ENCODE results near the gene SPINK14. TPM values are rescaled to one million over a fixed set of nuclear protein-coding genes. Genes with fewer than 3 reads are reported as not detected.

The SPINK14 gene
- total RNA-seq, 1 experiment from 2014 or later: not detected

GRCh38 chr5:148179234-148179824 is 11.0 kb downstream of the SPINK14 start:
- no peaks in the 10 kb centered on the region for H3K36me3 ChIP-seq (ENCODE audit: insufficient read depth, low read length, poor library complexity, severe bottlenecking)
- peak; percentile 69 for TF ChIP-seq CTCF (conservative IDR thresholded peaks at IDR 0.05; ENCODE audit: low read depth, low read length)
- TF ChIP-seq EZH2 (IDR thresholded peaks at IDR 0.05; ENCODE audit: borderline replicate concordance, low read depth, low read length, poor library complexity, severe bottlenecking): no peak
- H3K9me3 ChIP-seq (ENCODE audit: low read depth, low read length, poor library complexity, severe bottlenecking): no peaks in the 10 kb centered on the region
- peak; percentile 58 for DNase-seq (ENCODE audit: low spot score)
- no TSS peak for BruUV-seq (replicated peaks)
- intact Hi-C loops (cut with micrococcal nuclease; ENCODE audit: unreplicated experiment): loop anchor here (1.0 to 10.0 kb wide), 5 partner anchors 195 to 935 kb away; no protein-coding TSS in a partner anchor
- no peak overlapping the region for H3K4me3 ChIP-seq (ENCODE audit: low read depth, low read length, poor library complexity, severe bottlenecking)
- no peaks in the 10 kb centered on the region for H3K4me1 ChIP-seq (ENCODE audit: insufficient read depth, low read length, poor library complexity, severe bottlenecking)
- H3K27ac ChIP-seq (ENCODE audit: low read depth, low read length, poor library complexity, severe bottlenecking): no peak overlapping the region
- ChIA-PET POLR2A (ENCODE audit: low non-redundant PET) (no interaction called here), CTCF (interaction anchor here (1.4 kb wide), 1 partner anchor 552 kb away, joined by 7 read pairs; no protein-coding TSS in a partner anchor)
- peaks cover 32% of the 10 kb centered on the region for H3K27me3 ChIP-seq (replicated peaks; ENCODE audit: insufficient read depth, low read depth, low read length, poor library complexity)

GRCh38 chr5:148186248-148187003 is 18.1 kb downstream of the SPINK14 start:
- TF ChIP-seq CTCF (conservative IDR thresholded peaks at IDR 0.05; ENCODE audit: low read depth, low read length) (no peak), EZH2 (IDR thresholded peaks at IDR 0.05; ENCODE audit: borderline replicate concordance, low read depth, low read length, poor library complexity, severe bottlenecking) (no peak)
- intact Hi-C loops (cut with micrococcal nuclease; ENCODE audit: unreplicated experiment): no loop called here
- H3K27ac ChIP-seq (ENCODE audit: low read depth, low read length, poor library complexity, severe bottlenecking): no peak overlapping the region

GRCh38 chr5:148191010-148191409 is 22.7 kb downstream of the SPINK14 start:
- DNase-seq (ENCODE audit: low spot score): no peak

More at GRCh38 chr5:148186248-148187003, 18.1 kb downstream of the SPINK14 start:
- ChIA-PET POLR2A (ENCODE audit: low non-redundant PET) (no interaction called here), CTCF (no interaction called here)
- Histone ChIP-seq H3K4me1 (ENCODE audit: insufficient read depth, low read length, poor library complexity, severe bottlenecking) (no peaks in the 10 kb centered on the region), H3K36me3 (ENCODE audit: insufficient read depth, low read length, poor library complexity, severe bottlenecking) (no peaks in the 10 kb centered on the region), H3K27me3 (replicated peaks; ENCODE audit: insufficient read depth, low read depth, low read length, poor library complexity) (peaks cover 72% of the 10 kb centered on the region), H3K9me3 (ENCODE audit: low read depth, low read length, poor library complexity, severe bottlenecking) (no peaks in the 10 kb centered on the region), H3K4me3 (ENCODE audit: low read depth, low read length, poor library complexity, severe bottlenecking) (no peak overlapping the region)
- DNase-seq (ENCODE audit: low spot score): no peak
- BruUV-seq (replicated peaks): no TSS peak

More at GRCh38 chr5:148191010-148191409, 22.7 kb downstream of the SPINK14 start:
- H3K9me3 ChIP-seq (ENCODE audit: low read depth, low read length, poor library complexity, severe bottlenecking): no peaks in the 10 kb centered on the region
- no peak overlapping the region for H3K4me3 ChIP-seq (ENCODE audit: low read depth, low read length, poor library complexity, severe bottlenecking)
- ChIA-PET POLR2A (ENCODE audit: low non-redundant PET) (no interaction called here), CTCF (no interaction called here)
- TF ChIP-seq CTCF (conservative IDR thresholded peaks at IDR 0.05; ENCODE audit: low read depth, low read length): no peak
- no peak for TF ChIP-seq EZH2 (IDR thresholded peaks at IDR 0.05; ENCODE audit: borderline replicate concordance, low read depth, low read length, poor library complexity, severe bottlenecking)
- no peaks in the 10 kb centered on the region for H3K36me3 ChIP-seq (ENCODE audit: insufficient read depth, low read length, poor library complexity, severe bottlenecking)
- no peaks in the 10 kb centered on the region for H3K4me1 ChIP-seq (ENCODE audit: insufficient read depth, low read length, poor library complexity, severe bottlenecking)
- peaks cover 38% of the 10 kb centered on the region for H3K27me3 ChIP-seq (replicated peaks; ENCODE audit: insufficient read depth, low read depth, low read length, poor library complexity)
- H3K27ac ChIP-seq (ENCODE audit: low read depth, low read length, poor library complexity, severe bottlenecking): no peak overlapping the region
- intact Hi-C loops (cut with micrococcal nuclease; ENCODE audit: unreplicated experiment): loop anchor here (5.0 kb wide), 1 partner anchor 531 kb away; no protein-coding TSS in a partner anchor
- BruUV-seq (replicated peaks): no TSS peak

Data from A673 (cell line).